ENCODE results near the gene ADARB2.

- TF ChIP-seq POLR2AphosphoS5 (IDR thresholded peaks at IDR 0.05; ENCODE audit: low read depth, low read length) (no peak), SIN3A (IDR thresholded peaks at IDR 0.05; ENCODE audit: borderline replicate concordance, insufficient read depth, low read length) (no peak), TAF1 (IDR thresholded peaks at IDR 0.05; ENCODE audit: borderline replicate concordance, insufficient read depth, low read length) (no peak)
- TF ChIP-seq, protein P1, sequence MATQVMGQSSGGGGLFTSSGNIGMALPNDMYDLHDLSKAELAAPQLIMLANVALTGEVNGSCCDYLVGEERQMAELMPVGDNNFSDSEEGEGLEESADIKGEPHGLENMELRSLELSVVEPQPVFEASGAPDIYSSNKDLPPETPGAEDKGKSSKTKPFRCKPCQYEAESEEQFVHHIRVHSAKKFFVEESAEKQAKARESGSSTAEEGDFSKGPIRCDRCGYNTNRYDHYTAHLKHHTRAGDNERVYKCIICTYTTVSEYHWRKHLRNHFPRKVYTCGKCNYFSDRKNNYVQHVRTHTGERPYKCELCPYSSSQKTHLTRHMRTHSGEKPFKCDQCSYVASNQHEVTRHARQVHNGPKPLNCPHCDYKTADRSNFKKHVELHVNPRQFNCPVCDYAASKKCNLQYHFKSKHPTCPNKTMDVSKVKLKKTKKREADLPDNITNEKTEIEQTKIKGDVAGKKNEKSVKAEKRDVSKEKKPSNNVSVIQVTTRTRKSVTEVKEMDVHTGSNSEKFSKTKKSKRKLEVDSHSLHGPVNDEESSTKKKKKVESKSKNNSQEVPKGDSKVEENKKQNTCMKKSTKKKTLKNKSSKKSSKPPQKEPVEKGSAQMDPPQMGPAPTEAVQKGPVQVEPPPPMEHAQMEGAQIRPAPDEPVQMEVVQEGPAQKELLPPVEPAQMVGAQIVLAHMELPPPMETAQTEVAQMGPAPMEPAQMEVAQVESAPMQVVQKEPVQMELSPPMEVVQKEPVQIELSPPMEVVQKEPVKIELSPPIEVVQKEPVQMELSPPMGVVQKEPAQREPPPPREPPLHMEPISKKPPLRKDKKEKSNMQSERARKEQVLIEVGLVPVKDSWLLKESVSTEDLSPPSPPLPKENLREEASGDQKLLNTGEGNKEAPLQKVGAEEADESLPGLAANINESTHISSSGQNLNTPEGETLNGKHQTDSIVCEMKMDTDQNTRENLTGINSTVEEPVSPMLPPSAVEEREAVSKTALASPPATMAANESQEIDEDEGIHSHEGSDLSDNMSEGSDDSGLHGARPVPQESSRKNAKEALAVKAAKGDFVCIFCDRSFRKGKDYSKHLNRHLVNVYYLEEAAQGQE (IDR thresholded peaks at IDR 0.05; ENCODE audit: insufficient read depth in 1 of 2, low read depth in 2 of 2, low read length in 2 of 2), result no peak
Observed at GRCh38 chr10:1378473-1378872, 358.9 kb downstream of the ADARB2 start.
